KMS-11 (cell line): ENCODE data around the gene SNCAIP.

ENCODE experiments used
- H2AFZ ChIP-seq: fragments of 200-600 bp; sonication (generic); 2 replicates; pipeline ENCODE4 v1.6.1; 2016; ENCODE audit warnings: antibody characterized with exemption, mixed run types, low read depth
- H3K27ac ChIP-seq: fragments of 200-600 bp; sonication (generic); 2 replicates; pipeline ENCODE4 v1.6.1; 2016; ENCODE audit warnings: mild to moderate bottlenecking, mixed run types
- H3K27me3 ChIP-seq: fragments of 200-600 bp; sonication (generic); 2 replicates; pipeline ENCODE4 v1.6.1; 2017; ENCODE audit warnings: mild to moderate bottlenecking, low read depth, mixed run types, moderate library complexity; ENCODE audit not compliant: insufficient read depth
- H3K36me3 ChIP-seq: fragments of 200-600 bp; sonication (generic); 2 replicates; pipeline ENCODE4 v1.6.1; 2017; ENCODE audit warnings: mild to moderate bottlenecking, mixed run types; ENCODE audit not compliant: insufficient read depth
- H3K4me1 ChIP-seq: fragments of 200-600 bp; sonication (generic); 2 replicates; pipeline ENCODE4 v1.6.1; 2016; ENCODE audit warnings: mild to moderate bottlenecking, low read depth, mixed run types; ENCODE audit not compliant: poor library complexity, severe bottlenecking
- H3K4me2 ChIP-seq: fragments of 200-600 bp; sonication (generic); 2 replicates; pipeline ENCODE4 v1.7.0; 2016; ENCODE audit warnings: mild to moderate bottlenecking, mixed run types
- H3K4me3 ChIP-seq: fragments of 200-600 bp; sonication (generic); IDR thresholded peaks from 2 replicates; pipeline ENCODE4 v1.6.1; 2017; ENCODE audit warnings: low read depth, low read length, mixed read lengths; ENCODE audit not compliant: insufficient read depth
- H3K79me2 ChIP-seq: fragments of 200-600 bp; sonication (generic); 2 replicates; pipeline ENCODE4 v1.6.1; 2016; ENCODE audit warnings: low read depth, mixed run types; ENCODE audit not compliant: insufficient read depth
- H3K9ac ChIP-seq: fragments of 200-600 bp; sonication (generic); 2 replicates; pipeline ENCODE4 v1.6.1; 2016; ENCODE audit warnings: mild to moderate bottlenecking, mixed run types
- H4K20me1 ChIP-seq: fragments of 200-600 bp; sonication (generic); 2 replicates; pipeline ENCODE4 v1.6.1; 2016; ENCODE audit warnings: mild to moderate bottlenecking, mixed run types; ENCODE audit not compliant: insufficient read depth
- CTCF ChIP-seq: fragments of 200-600 bp; sonication (generic); conservative IDR thresholded peaks from 2 replicates; pipeline ENCODE4 v1.6.1; 2017; ENCODE audit warnings: low read depth, mild to moderate bottlenecking, antibody characterized with exemption, low read length, moderate library complexity, mixed read lengths

SNCAIP gene

GRCh38 chr5:122404653-122405362 is 92.8 kb downstream of the SNCAIP start:
- Histone ChIP-seq H3K79me2 (no peaks in the 10 kb centered on the region), H4K20me1 (no peaks in the 10 kb centered on the region), H3K4me3 (no peak overlapping the region), H3K27ac (no peak overlapping the region), H2AFZ (no peak overlapping the region), H3K4me2 (no peak overlapping the region), H3K9ac (no peak overlapping the region), H3K36me3 (no peaks in the 10 kb centered on the region), H3K27me3 (no peaks in the 10 kb centered on the region), H3K4me1 (peaks cover 7% of the 10 kb centered on the region)
- no peak for TF ChIP-seq CTCF

- no peak for TF ChIP-seq CTCF
- peaks cover 7% of the 10 kb centered on the region for H3K4me1 ChIP-seq
- no peaks in the 10 kb centered on the region for H3K36me3 ChIP-seq
- H3K79me2 ChIP-seq: no peaks in the 10 kb centered on the region
- H3K9ac ChIP-seq: no peak overlapping the region
- no peak overlapping the region for H3K4me2 ChIP-seq
- H2AFZ ChIP-seq: no peak overlapping the region
- no peaks in the 10 kb centered on the region for H3K27me3 ChIP-seq
- no peak overlapping the region for H3K27ac ChIP-seq
- no peak overlapping the region for H3K4me3 ChIP-seq
- no peaks in the 10 kb centered on the region for H4K20me1 ChIP-seq
Measured at GRCh38 chr5:122405751-122406150, 93.7 kb downstream of the SNCAIP start.

DNA sequence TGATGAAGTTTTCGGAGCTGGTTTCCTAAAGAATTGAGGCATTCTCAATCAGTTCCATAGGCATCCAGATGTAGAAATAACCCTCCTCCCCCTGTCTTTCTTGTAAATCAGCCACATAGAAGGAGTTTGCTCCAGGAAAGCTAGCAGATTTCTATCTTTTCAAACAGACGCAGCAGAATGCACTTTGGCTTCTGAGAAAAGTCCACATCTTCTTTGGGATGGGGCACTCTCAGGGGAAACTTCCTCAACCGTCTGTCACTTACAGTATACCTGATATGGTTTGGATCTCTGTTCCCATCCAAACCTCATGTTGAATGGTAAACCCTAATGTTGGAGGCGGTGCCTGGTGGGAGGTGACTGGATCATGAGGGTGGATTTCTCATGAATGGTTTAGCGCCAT is 94.1 kb downstream of the SNCAIP start:
- no peaks in the 10 kb centered on the region for H3K79me2 ChIP-seq
- no peak for TF ChIP-seq CTCF

DNA sequence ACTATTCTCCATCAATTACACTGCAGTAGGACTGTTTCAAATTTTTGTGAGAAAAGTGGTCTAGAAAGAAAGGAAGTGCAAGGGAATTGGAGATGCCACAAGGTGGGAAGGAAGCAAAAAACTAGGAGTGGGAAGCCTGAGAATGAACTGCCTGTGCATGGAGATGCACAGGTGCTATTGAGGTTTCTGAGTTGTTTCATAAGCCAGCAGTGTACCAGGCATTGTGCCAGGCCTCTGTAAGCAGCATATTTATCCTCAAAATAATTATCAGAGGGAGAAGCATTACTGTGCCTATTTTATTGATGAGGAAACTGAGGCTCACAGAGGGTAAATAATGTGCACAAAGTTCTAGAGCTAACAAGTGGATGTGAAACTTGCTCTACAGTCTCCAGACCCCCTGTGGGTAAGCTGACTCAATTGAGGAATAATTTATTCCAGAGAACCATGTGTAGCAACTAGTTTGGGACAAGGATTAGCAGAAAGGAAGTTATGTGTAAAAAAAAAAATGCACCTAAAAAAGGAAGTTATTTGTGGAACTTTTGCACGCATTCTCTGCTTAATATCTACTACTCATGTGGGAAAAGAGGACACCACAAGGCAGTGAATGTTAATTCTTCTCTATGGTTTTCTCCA is 96.7 kb downstream of the SNCAIP start:
- no peaks in the 10 kb centered on the region for H3K36me3 ChIP-seq
- H3K27me3 ChIP-seq: no peaks in the 10 kb centered on the region
- H3K27ac ChIP-seq: no peak overlapping the region
- H3K4me2 ChIP-seq: no peak overlapping the region
- no peak overlapping the region for H3K9ac ChIP-seq
- H3K4me3 ChIP-seq: no peak overlapping the region
- no peak for TF ChIP-seq CTCF
- no peaks in the 10 kb centered on the region for H4K20me1 ChIP-seq
- no peak overlapping the region for H2AFZ ChIP-seq
- H3K4me1 ChIP-seq: peaks cover 7% of the 10 kb centered on the region
- H3K79me2 ChIP-seq: no peaks in the 10 kb centered on the region

More for the DNA sequence above, 94.1 kb downstream of the SNCAIP start:
- Histone ChIP-seq H3K36me3 (no peaks in the 10 kb centered on the region), H3K4me2 (no peak overlapping the region), H3K9ac (no peak overlapping the region), H3K27ac (no peak overlapping the region), H3K4me1 (peaks cover 7% of the 10 kb centered on the region), H4K20me1 (no peaks in the 10 kb centered on the region), H3K27me3 (no peaks in the 10 kb centered on the region), H3K4me3 (no peak overlapping the region), H2AFZ (no peak overlapping the region)
